ENCODE measurements around the gene PRKCQ. TPM values are rescaled to one million over a fixed set of nuclear protein-coding genes. Genes with fewer than 3 reads are reported as not detected.

Gene PRKCQ
- total and polyA plus RNA-seq, 4 donors: 0.13 to 3.3 (median 0.45) TPM

DNA sequence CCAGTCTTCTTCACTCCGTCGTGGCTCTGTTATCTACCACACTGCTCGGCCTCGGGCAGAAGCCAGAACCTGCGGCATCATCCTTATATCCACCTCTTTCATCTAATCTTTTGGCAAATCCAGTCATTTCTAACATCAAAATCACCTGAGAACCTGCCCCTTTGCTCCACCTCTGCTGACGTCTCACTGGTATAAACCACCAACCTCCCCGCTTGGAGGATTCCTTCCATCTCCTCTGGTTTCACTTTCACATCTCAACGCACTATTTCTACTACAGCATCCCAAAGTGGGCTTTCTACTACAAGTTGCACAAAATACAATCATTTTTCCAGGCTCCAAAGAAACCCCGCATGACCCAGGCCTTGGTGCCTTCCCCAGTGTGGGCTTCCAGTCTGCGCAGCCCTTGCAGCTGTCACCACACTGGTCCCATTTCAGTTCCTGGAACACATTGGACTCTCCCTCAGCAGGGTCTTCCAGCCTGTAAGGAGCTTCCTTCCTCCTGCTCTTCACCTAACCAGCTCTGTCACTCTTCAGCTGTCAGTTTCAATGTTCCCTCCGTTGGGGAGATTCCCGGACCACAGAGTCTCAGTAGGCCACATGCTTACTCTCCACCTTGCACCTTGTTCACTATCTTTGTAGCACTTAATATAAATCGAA, 85.0 kb downstream of the PRKCQ start:
- H3K4me1 ChIP-seq (ENCODE audit: control insufficient read depth in 4 of 4, insufficient read depth in 4 of 4, low read length in 3 of 4): no peaks in the 10 kb centered on the region
- TF ChIP-seq, protein P1, sequence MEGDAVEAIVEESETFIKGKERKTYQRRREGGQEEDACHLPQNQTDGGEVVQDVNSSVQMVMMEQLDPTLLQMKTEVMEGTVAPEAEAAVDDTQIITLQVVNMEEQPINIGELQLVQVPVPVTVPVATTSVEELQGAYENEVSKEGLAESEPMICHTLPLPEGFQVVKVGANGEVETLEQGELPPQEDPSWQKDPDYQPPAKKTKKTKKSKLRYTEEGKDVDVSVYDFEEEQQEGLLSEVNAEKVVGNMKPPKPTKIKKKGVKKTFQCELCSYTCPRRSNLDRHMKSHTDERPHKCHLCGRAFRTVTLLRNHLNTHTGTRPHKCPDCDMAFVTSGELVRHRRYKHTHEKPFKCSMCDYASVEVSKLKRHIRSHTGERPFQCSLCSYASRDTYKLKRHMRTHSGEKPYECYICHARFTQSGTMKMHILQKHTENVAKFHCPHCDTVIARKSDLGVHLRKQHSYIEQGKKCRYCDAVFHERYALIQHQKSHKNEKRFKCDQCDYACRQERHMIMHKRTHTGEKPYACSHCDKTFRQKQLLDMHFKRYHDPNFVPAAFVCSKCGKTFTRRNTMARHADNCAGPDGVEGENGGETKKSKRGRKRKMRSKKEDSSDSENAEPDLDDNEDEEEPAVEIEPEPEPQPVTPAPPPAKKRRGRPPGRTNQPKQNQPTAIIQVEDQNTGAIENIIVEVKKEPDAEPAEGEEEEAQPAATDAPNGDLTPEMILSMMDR (IDR thresholded peaks at IDR 0.05; ENCODE audit: low read depth, low read length, missing input control): no peak
- no peak overlapping the region for H3K9ac ChIP-seq (ENCODE audit: low read depth in 1 of 2, low read length in 2 of 2)
- H3K9me3 ChIP-seq (ENCODE audit: control insufficient read depth in 4 of 4, low read length in 3 of 4): no peaks in the 10 kb centered on the region
- no peak overlapping the region for H3K4me3 ChIP-seq (ENCODE audit: low read depth in 1 of 3, low read length in 3 of 3)
- H3K36me3 ChIP-seq (ENCODE audit: control insufficient read depth in 4 of 4, insufficient read depth in 3 of 4, low read depth in 1 of 4, low read length in 3 of 4): no peaks in the 10 kb centered on the region
- no peak overlapping the region for H3K27ac ChIP-seq (ENCODE audit: low read depth in 1 of 2, low read length in 2 of 2)
- WGBS: 84% methylated on average over 13 of the region's 13 CpGs
- DNase-seq (ENCODE audit: low spot score): no peak
- H3K27me3 ChIP-seq (ENCODE audit: control insufficient read depth in 4 of 4, insufficient read depth in 4 of 4, low read length in 3 of 4): peaks cover 0 to 8% (median 0%) of the 10 kb centered on the region in 4 donors

DNA sequence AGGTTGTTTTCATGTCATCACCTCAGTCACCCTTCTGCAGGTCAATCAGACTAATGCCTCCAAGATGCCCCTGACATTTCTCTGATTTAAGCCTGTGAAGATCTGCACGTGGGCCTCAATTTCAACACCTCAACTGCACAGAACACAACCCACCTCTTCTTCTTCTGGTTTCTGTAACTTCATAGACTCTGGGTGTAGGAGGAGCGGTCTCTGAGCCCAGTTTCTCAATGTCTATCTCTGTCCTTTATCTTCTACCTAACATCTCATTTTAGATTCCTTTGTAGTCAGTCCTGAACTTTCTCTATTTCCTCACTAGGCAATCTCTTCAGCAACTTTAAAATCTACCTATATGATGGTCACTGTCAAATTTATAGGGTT, 85.6 kb downstream of the PRKCQ start:
- Histone ChIP-seq H3K4me3 (ENCODE audit: low read depth in 1 of 3, low read length in 3 of 3) (no peak overlapping the region), H3K9me3 (ENCODE audit: control insufficient read depth in 4 of 4, low read length in 3 of 4) (no peaks in the 10 kb centered on the region), H3K4me1 (ENCODE audit: control insufficient read depth in 4 of 4, insufficient read depth in 4 of 4, low read length in 3 of 4) (no peaks in the 10 kb centered on the region), H3K27me3 (ENCODE audit: control insufficient read depth in 4 of 4, insufficient read depth in 4 of 4, low read length in 3 of 4) (peaks cover 0 to 5% (median 0%) of the 10 kb centered on the region in 4 donors), H3K9ac (ENCODE audit: low read depth in 1 of 2, low read length in 2 of 2) (no peak overlapping the region), H3K36me3 (ENCODE audit: control insufficient read depth in 4 of 4, insufficient read depth in 3 of 4, low read depth in 1 of 4, low read length in 3 of 4) (no peaks in the 10 kb centered on the region), H3K27ac (ENCODE audit: low read depth in 1 of 2, low read length in 2 of 2) (no peak overlapping the region)
- DNase-seq (ENCODE audit: low spot score): no peak
- WGBS: 56% methylated on average over 2 of the region's 2 CpGs
- TF ChIP-seq, protein P2, sequence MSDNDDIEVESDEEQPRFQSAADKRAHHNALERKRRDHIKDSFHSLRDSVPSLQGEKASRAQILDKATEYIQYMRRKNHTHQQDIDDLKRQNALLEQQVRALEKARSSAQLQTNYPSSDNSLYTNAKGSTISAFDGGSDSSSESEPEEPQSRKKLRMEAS (IDR thresholded peaks at IDR 0.05): no peak
- TF ChIP-seq YY1 (IDR thresholded peaks at IDR 0.05): no peak
- TF ChIP-seq RAD21 (IDR thresholded peaks at IDR 0.05): no peak
- TF ChIP-seq HNF4A (conservative IDR thresholded peaks at IDR 0.05): no peak
- TF ChIP-seq TAF1 (conservative IDR thresholded peaks at IDR 0.05): no peak
- no peak for TF ChIP-seq GABPA (IDR thresholded peaks at IDR 0.05 in 1 of 2, conservative IDR thresholded peaks at IDR 0.05 in 1 of 2)
- TF ChIP-seq, protein P3, sequence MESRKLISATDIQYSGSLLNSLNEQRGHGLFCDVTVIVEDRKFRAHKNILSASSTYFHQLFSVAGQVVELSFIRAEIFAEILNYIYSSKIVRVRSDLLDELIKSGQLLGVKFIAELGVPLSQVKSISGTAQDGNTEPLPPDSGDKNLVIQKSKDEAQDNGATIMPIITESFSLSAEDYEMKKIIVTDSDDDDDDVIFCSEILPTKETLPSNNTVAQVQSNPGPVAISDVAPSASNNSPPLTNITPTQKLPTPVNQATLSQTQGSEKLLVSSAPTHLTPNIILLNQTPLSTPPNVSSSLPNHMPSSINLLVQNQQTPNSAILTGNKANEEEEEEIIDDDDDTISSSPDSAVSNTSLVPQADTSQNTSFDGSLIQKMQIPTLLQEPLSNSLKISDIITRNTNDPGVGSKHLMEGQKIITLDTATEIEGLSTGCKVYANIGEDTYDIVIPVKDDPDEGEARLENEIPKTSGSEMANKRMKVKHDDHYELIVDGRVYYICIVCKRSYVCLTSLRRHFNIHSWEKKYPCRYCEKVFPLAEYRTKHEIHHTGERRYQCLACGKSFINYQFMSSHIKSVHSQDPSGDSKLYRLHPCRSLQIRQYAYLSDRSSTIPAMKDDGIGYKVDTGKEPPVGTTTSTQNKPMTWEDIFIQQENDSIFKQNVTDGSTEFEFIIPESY (IDR thresholded peaks at IDR 0.05): no peak
- TF ChIP-seq, protein P4, sequence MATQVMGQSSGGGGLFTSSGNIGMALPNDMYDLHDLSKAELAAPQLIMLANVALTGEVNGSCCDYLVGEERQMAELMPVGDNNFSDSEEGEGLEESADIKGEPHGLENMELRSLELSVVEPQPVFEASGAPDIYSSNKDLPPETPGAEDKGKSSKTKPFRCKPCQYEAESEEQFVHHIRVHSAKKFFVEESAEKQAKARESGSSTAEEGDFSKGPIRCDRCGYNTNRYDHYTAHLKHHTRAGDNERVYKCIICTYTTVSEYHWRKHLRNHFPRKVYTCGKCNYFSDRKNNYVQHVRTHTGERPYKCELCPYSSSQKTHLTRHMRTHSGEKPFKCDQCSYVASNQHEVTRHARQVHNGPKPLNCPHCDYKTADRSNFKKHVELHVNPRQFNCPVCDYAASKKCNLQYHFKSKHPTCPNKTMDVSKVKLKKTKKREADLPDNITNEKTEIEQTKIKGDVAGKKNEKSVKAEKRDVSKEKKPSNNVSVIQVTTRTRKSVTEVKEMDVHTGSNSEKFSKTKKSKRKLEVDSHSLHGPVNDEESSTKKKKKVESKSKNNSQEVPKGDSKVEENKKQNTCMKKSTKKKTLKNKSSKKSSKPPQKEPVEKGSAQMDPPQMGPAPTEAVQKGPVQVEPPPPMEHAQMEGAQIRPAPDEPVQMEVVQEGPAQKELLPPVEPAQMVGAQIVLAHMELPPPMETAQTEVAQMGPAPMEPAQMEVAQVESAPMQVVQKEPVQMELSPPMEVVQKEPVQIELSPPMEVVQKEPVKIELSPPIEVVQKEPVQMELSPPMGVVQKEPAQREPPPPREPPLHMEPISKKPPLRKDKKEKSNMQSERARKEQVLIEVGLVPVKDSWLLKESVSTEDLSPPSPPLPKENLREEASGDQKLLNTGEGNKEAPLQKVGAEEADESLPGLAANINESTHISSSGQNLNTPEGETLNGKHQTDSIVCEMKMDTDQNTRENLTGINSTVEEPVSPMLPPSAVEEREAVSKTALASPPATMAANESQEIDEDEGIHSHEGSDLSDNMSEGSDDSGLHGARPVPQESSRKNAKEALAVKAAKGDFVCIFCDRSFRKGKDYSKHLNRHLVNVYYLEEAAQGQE (IDR thresholded peaks at IDR 0.05): no peak
- TF ChIP-seq EGR1 (IDR thresholded peaks at IDR 0.05; ENCODE audit: low read depth in 2 of 2): no peak
- TF ChIP-seq FOXA2 (IDR thresholded peaks at IDR 0.05): no peak
- no peak for TF ChIP-seq HNF4G (IDR thresholded peaks at IDR 0.05)

Data from liver (tissue), 9 donors.